ENCODE measurements around the gene RNF112. TPM values are rescaled to one million over a fixed set of nuclear protein-coding genes. Genes with fewer than 3 reads are reported as not detected.
"Not testable (repeated sequence)": the region's sequence is repeated elsewhere in the genome, so short reads cannot be mapped to it uniquely, and the experiment has no call there.

Gene RNF112
- polyA plus RNA-seq, 10 donors: 1.8 to 5.1 (median 3.7) TPM

GRCh38 chr17:19410091-19410490 is 941 bp upstream of the RNF112 start:
- no peak for DNase-seq

DNA sequence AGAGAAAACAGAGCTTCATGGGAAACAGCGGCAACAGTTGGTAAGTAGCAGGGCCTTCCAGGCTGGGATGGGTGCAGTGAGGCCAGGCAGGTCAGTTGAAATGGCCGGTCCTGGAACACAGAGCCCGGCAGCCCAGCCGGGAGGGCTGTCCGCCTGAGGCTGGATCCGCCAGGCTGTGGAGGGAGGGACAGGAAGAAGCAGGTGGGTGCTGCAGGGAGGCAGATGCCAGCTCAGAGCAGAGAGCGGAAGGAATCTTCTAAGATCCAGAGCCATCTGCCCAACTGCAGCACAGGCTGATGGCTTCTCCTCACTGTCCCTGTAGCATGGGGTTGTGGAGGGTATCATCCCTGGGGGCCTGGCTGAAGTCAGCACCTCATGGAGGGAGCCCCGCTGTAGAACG is 599 bp downstream of the RNF112 start:
- peak in 1 of 3 donors; percentile 56 for DNase-seq

DNA sequence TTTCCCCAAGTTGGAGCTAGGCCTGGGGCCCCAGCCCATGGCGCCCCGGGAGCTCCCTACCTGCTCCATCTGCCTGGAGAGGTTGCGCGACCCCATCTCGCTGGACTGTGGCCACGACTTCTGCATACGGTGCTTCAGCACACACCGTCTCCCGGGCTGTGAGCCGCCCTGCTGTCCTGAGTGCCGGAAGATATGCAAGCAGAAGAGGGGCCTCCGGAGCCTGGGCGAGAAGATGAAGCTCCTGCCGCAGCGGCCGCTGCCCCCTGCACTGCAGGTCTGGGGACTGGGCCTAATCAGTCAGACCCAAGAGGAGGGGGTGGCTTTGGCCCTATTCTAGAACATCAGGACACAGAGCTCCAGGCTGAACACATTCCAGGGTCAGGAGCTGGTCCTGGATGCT is 1.5 kb downstream of the RNF112 start:
- DNase-seq: no peak

DNA sequence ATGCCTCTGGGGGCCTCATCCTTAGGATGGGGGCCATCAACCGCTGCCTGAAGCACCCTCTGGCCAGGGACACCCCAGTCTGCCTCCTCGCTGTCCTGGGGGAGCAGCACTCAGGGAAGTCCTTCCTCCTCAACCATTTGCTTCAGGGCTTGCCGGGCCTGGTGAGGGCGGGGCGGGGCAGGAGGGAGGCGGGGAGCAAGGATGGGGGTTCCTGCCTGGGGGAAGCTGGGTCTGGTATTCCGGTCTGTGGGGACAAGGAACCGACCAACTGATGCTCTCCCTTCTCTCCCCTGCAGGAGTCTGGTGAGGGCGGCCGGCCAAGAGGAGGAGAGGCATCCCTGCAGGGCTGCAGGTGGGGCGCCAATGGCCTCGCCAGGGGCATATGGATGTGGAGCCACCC is 2.0 kb downstream of the RNF112 start:
- no peak for DNase-seq

DNA sequence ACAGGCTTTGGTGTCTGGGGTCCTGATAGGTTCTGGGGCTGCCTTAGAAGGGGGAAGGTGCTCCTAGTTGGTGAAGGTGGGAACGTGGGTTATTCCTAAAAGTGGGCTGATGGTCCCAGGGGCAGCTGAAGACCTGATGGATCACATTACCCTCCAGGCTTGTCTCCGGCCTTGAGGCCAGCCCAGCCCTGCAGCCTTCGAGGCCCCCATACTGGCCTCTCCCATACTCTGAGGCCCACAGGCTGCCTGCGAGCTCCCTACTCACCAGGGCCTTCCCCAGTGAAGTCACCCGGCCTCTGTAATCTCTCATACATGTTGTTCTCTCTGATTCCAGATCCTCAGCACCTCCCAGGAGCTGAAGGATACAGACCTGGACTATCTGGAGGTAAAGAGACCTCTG is 2.7 kb downstream of the RNF112 start:
- DNase-seq: no peak

- no peak for DNase-seq
Observed at GRCh38 chr17:19414396-19415280, 3.6 kb downstream of the RNF112 start.

DNA sequence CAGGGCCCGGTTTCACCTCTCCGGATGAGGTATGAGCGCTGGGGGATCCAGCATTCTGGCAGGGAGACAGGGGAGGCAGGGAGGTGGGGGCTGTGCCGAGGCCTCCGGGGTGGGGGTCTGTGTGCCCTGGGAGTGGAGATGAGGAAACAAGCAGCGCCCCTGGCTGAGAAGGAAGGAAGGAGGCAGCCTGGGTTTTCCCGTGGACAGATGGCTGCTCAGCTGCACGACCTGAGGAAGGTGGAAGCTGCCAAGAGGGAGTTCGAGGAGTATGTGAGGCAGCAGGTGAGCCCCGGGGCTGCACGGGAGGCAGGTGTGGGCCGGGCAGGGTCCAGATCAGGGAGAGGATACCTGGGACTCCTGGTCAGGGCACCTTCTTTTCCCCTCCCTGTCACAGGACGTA is 4.3 kb downstream of the RNF112 start:
- DNase-seq: no peak

DNA sequence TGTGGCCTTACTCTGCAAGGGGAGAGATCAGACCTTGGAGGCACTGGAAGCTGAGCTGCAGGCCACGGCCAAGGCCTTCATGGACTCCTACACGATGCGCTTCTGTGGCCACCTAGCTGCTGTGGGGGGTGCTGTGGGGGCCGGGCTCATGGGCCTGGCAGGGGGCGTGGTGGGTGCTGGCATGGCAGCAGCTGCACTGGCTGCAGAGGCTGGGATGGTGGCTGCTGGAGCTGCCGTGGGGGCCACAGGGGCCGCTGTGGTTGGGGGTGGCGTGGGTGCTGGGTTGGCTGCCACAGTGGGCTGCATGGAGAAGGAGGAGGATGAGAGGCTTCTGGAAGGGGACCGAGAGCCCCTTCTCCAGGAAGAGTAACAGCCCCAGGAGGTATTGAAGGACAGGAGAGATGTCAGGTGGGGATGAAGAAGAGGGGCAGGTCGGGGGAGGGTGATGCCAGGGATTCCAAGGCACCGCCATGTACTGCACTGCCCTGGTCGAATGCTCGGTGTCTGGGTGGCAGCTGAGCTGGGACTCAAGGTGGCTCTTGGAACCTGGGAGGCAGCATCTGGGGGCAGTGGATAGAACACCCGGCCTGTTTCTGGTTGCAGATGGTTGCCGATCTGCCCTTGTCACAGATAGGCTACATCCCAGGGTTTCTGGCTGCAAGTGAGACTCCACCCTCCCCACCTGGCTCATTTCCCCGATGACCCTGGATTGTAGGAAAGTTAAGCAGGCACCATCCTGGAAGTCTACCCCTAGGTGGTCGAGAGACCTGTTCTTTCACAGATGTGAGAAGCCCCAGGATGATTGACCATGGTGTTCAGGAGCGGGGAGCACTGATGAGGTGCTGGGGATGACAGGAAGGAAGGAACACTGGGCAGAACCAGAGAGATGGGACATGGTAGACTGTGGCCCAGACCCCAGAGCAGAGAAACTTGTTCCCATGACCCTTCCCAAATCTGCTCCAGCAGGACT is 5.1 kb downstream of the RNF112 start:
- no peak for DNase-seq

DNA sequence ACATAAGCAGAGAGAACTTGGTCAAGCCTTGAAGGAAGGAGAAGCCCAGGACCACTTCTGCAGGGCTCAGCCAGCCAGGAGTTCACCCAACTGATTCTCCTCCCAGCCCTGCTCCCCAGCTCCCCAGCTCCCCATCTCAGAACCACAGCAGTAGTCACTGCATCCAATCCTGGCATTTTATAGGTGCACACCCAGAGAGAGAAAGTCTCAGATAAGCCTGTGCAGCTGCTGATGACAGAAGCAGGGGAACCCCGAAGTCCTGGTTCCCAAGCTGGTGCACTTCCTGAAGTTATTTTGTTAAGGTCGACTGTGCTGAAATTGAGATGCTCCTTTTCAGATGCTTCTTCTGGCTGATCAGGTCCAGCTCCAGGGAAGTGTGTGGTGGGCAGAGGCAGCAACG is 6.6 kb downstream of the RNF112 start:
- no peak for DNase-seq

GRCh38 chr17:19418251-19418992 is 7.4 kb downstream of the RNF112 start:
- peak in 1 of 3 donors; percentile 69 for DNase-seq

- DNase-seq: no peak
Observed at GRCh38 chr17:19421219-19421618, 10.2 kb downstream of the RNF112 start.

- no peak for DNase-seq
Observed at GRCh38 chr17:19421926-19422325, 10.9 kb downstream of the RNF112 start.

GRCh38 chr17:19424934-19425868 is 14.2 kb downstream of the RNF112 start:
- no peak for DNase-seq

GRCh38 chr17:19426631-19427030 is 15.6 kb downstream of the RNF112 start:
- no peak for DNase-seq

GRCh38 chr17:19431691-19432090 is 20.7 kb downstream of the RNF112 start:
- no peak for DNase-seq

- no peak for DNase-seq
Observed at GRCh38 chr17:19433255-19433654, 22.2 kb downstream of the RNF112 start.

- DNase-seq: no peak
Observed at GRCh38 chr17:19433727-19434340, 22.8 kb downstream of the RNF112 start.

GRCh38 chr17:19440421-19440820 is 29.4 kb downstream of the RNF112 start:
- DNase-seq: no peak

DNA sequence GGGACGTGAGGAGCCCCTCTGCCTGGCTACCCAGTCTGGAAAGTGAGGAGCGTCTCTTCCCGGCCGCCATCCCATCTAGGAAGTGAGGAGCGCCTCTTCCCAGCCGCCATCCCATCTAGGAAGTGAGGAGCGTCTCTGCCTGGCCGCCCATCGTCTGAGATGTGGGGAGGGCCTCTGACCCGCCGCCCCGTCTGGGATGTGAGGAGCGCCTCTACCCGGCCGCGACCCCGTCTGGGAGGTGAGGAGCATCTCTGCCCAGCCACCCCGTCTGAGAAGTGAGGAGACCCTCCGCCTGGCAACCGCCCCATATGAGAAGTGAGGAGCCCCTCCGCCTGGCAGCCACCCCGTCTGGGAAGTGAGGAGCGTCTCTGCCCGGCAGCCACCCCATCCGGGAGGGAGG is 30.3 kb downstream of the RNF112 start:
- not testable (repeated sequence) for DNase-seq

GRCh38 chr17:19442731-19443130 is 31.7 kb downstream of the RNF112 start:
- DNase-seq: no peak
